HG02884 (cell line): ENCODE data around the gene ITGA2B.
"Not testable (repeated sequence)": the region's sequence is repeated elsewhere in the genome, so short reads cannot be mapped to it uniquely, and the experiment has no call there.

ENCODE experiments used
- ATAC-seq: cut with Tn5 transposase; IDR thresholded peaks from one replicate; pipeline ENCODE4 v1.9.1; 2021; ENCODE audit warnings: mild to moderate bottlenecking, moderate library complexity; ENCODE audit not compliant: unreplicated experiment

ITGA2B gene

GRCh38 chr17:44333371-44333770 lies 56.1 kb downstream of the ITGA2B start:
- ATAC-seq: no peak

DNA sequence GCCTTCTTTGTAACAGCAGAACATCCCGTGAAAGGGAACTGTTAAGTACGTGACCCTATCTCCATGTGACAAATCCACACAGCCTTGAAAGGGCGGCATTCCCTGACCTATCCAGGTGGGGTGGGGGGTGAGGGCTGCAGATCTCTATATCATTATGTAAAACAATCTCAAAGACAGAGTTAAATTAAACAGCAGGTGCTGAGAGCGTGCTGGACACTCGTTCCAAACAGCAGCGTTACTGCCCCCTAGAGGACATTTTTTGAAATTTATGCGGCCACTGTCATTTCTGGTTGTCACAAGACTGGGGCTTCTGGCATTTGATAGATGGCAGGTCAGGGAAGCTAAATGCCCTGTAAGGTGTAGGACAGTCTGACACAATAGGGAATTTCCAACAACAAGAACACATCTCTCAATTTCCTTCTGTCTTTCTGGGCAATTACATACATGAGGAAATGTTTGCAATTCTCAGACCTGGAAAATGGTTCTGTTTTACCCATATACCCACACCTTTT lies 58.1 kb downstream of the ITGA2B start:
- no peak for ATAC-seq

DNA sequence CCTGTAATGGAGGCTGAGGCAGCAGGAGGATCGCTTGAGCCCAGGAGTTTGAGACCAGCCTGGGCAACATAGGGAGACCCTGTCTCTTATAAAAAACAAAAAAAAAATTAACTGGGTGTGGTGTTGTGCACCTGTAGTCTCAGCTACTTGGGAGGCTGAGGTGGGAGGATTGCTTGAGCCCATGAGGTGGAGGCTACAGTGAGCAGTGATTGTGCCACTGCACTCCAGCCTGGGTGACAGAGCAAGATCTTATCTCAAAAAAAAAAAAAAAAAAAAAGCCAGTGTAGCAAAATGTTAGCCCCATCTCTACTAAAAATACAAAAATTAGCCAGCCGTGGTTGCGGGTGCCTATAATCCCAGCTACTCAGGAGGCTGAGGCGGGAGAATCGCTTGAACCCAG lies 59.2 kb downstream of the ITGA2B start:
- ATAC-seq: not testable (repeated sequence)

- ATAC-seq: not testable (repeated sequence)
These were observed 59.9 kb downstream of the ITGA2B start for GRCh38 chr17:44329516-44329915.

DNA sequence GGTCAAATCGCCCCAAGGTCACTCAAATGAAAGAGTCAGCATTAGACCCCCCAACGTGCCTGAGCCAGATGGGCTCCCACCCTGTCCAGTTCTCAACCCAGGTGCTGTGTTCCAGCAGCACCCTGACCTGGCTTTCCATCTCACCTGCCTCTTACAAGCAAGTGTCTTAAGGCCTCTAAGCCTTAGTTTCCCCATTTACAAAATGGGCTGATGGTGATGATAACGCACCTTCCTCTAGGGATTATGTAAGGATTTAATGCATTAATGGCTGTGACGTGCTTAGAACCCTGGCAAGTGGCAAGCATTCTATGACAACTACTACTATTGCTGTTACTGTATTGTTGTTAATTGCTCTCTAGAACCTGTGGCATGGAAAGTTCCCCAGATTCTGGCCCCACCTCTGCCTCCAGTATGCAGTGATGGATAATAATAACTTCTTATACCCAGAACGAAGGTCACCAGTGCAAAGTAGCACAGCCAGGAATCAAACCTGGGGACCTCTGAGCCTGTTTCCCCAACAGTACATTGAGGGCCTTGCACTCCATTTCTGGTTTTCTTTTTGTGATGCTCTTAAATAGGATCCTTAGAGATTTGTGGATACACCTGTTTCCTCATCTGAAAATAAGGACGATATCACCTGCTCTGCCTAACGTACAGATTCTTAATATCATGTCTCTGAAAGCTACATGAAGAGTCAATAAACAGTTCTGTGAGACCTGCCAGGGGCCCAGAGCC lies 61.6 kb downstream of the ITGA2B start:
- ATAC-seq: no peak

- peak; percentile 43 for ATAC-seq
These were observed 62.5 kb downstream of the ITGA2B start for GRCh38 chr17:44326861-44327444.

- peak; percentile 49 for ATAC-seq
These were observed 64.7 kb downstream of the ITGA2B start, which contains the start of gene SLC25A39 for GRCh38 chr17:44324571-44325275. Gene SLC25A39, minus strand, starts transcription at chr17:44324823. Its CDS starts 1,261 bp downstream, at chr17:44323562.

GRCh38 chr17:44324092-44324570 lies 65.3 kb downstream of the ITGA2B start:
- peak; percentile 16 for ATAC-seq

- ATAC-seq: no peak
These were observed 65.9 kb downstream of the ITGA2B start for GRCh38 chr17:44323359-44324091.

DNA sequence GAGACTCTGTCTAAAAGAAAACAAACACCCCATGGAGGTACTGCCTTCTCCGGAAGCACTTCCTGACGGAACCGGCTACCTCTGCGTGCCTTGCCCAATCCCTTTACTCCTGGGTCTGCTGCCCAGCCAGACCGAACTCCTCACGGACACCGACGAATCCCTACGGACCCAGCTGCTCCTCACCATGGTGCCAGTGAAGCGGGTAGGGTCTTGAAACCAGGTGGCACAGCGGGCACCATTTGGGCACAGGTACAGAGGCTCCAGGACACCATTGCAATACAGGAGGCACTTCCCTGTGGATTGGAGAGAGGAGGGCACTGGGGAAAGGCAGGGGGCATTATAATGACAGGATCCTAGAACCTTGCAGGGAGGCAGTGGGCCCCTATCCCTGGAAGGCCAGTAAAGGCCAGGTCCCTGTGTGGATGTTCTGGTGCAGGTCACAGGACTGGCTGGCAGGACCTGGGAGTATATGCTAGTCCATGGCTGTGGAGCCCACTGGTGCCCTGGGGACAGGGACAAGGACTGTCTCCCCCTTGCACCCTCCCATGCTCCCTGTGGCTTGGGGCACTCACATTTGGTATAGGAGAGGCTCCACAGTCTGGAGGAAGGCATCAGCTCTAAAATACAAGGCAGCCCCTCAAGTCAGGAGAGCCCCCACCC lies 67.1 kb downstream of the ITGA2B start:
- no peak for ATAC-seq
